Adrenal gland (tissue), 5 donors: ENCODE results near the gene DYNC1LI1.

Experiments used
- POLR2A ChIP-seq, 2 donors: fragments of 450-650 bp; IDR thresholded peaks; one replicate each; pipeline ENCODE4 v1.6.1; 2017; ENCODE audit warnings: antibody characterized with exemption in 2 of 2, mild to moderate bottlenecking in 2 of 2, moderate library complexity in 1 of 2
- TF ChIP-seq, protein P1 (sequence below), 6 experiments: fragments of 450-650 bp in 4 of 6; fragments of 200-600 bp in 2 of 6; sonication (generic) in 1 of 6; IDR thresholded peaks; 1 replicate in 5 of 6; 2 replicates in 1 of 6; pipeline versions ENCODE4 v1.5.1 to v1.8.0; 2016 to 2021; ENCODE audit warnings: antibody characterized with exemption in 6 of 6, mild to moderate bottlenecking in 2 of 6, moderate library complexity in 1 of 6
- donor health status: DM: no; HTN: no; CAD: no.

DNA sequence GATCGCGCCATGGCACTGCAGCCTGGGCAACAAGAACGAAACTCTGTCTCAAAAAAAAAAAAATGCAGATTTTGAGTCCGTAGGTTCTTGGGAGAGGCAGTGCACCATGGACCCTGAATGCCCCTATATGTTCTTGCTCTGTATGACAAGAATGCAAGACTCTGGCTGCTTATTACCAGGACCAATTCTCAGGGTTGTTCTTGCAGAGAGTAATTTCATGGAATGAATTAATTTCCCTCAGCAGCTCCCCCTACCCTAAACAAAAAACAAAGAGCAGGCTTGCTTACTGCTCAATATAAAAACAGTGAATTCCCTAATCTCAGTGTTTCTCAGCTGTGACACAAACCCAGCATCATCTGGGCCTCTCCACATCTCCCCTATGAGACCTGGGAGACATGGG is 20.5 kb upstream of the DYNC1LI1 start:
- TF ChIP-seq, protein P1, sequence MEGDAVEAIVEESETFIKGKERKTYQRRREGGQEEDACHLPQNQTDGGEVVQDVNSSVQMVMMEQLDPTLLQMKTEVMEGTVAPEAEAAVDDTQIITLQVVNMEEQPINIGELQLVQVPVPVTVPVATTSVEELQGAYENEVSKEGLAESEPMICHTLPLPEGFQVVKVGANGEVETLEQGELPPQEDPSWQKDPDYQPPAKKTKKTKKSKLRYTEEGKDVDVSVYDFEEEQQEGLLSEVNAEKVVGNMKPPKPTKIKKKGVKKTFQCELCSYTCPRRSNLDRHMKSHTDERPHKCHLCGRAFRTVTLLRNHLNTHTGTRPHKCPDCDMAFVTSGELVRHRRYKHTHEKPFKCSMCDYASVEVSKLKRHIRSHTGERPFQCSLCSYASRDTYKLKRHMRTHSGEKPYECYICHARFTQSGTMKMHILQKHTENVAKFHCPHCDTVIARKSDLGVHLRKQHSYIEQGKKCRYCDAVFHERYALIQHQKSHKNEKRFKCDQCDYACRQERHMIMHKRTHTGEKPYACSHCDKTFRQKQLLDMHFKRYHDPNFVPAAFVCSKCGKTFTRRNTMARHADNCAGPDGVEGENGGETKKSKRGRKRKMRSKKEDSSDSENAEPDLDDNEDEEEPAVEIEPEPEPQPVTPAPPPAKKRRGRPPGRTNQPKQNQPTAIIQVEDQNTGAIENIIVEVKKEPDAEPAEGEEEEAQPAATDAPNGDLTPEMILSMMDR (IDR thresholded peaks at IDR 0.05) = no peak
- no peak for TF ChIP-seq POLR2A (IDR thresholded peaks at IDR 0.05)
